Inflammatory macrophage treated with lipopolysaccharide for 1 hour (primary cell): Measurements from ENCODE around the gene N4BP3.

Source experiments
- DNase-seq, 2 donors: peaks; one replicate each; pipeline ENCODE4 v3.0.0-alpha.2; 2020 to 2022

N4BP3 gene

GRCh38 chr5:178152491-178153444, 39.4 kb downstream of the N4BP3 start:
- DNase-seq, result no peak

GRCh38 chr5:178153530-178154340, 40.4 kb downstream of the N4BP3 start, which contains the start of gene NHP2:
Gene NHP2, minus strand, starts transcription at chr5:178153885. Its CDS starts 68 bp downstream, at chr5:178153817.
- peak; percentile 99 to 100 for DNase-seq

- no peak for DNase-seq
Measured at GRCh38 chr5:178155065-178155464, 41.7 kb downstream of the N4BP3 start.

- DNase-seq, result no peak
Measured at GRCh38 chr5:178160176-178160575, 46.8 kb downstream of the N4BP3 start.

GRCh38 chr5:178162481-178162880, 49.1 kb downstream of the N4BP3 start:
- DNase-seq, result no peak

- peak; percentile 68 to 97 for DNase-seq
Measured at GRCh38 chr5:178163772-178164735, 50.7 kb downstream of the N4BP3 start.

- DNase-seq, result no peak
Measured at GRCh38 chr5:178165581-178165980, 52.2 kb downstream of the N4BP3 start.

- DNase-seq, result no peak
Measured at GRCh38 chr5:178170455-178170854, 57.1 kb downstream of the N4BP3 start.

GRCh38 chr5:178174456-178174855, 61.1 kb downstream of the N4BP3 start:
- DNase-seq, result no peak
